HepG2 (cell line): ENCODE measurements around the gene CSKMT. TPM values are rescaled to one million over a fixed set of nuclear protein-coding genes. Genes with fewer than 3 reads are reported as not detected.
A peak's percentile ranks its signal among the peaks of the same experiment; 100 is the strongest.

ENCODE experiments used
- ATF7-NPFF ChIP-seq: sonication (generic); formaldehyde crosslinking; IDR thresholded peaks from 2 replicates; pipeline ENCODE4 v1.8.1; 2023; ENCODE audit warnings: mild to moderate bottlenecking, low read depth, missing genetic modification reagents, moderate library complexity
- BRF2 ChIP-seq: sonication (generic); formaldehyde crosslinking; IDR thresholded peaks from 2 replicates; pipeline ENCODE4 v1.8.1; 2022; ENCODE audit warnings: mild to moderate bottlenecking, missing genetic modification reagents
- CBX5 ChIP-seq: sonication (generic); formaldehyde crosslinking; IDR thresholded peaks from 2 replicates; pipeline ENCODE4 v1.4.0; 2020; ENCODE audit warnings: missing genetic modification reagents, borderline replicate concordance
- FOXK1 ChIP-seq: sonication (generic); formaldehyde crosslinking; IDR thresholded peaks from 2 replicates; pipeline ENCODE4 v1.4.0; 2020; ENCODE audit warnings: low read depth, missing genetic modification reagents, borderline replicate concordance
- FOXP1 ChIP-seq, 2 experiments: fragments of 450-650 bp in 1 of 2; IDR thresholded peaks; 2 replicates each; pipeline ENCODE4 v1.6.1; 2017 to 2018; ENCODE audit warnings: antibody characterized with exemption in 1 of 2
- JARID2 ChIP-seq: sonication (generic); formaldehyde crosslinking; IDR thresholded peaks from 2 replicates; pipeline ENCODE4 v1.8.1; 2023; ENCODE audit warnings: missing genetic modification reagents, inconsistent platforms; ENCODE audit not compliant: insufficient replicate concordance
- KMT2A ChIP-seq: sonication (generic); formaldehyde crosslinking; IDR thresholded peaks from 2 replicates; pipeline ENCODE4 v1.4.0; 2020; ENCODE audit warnings: missing genetic modification reagents
- PAX8 ChIP-seq: sonication (generic); formaldehyde crosslinking; IDR thresholded peaks from 2 replicates; pipeline ENCODE4 v1.8.0; 2022; ENCODE audit warnings: mild to moderate bottlenecking, missing genetic modification reagents, borderline replicate concordance
- PREB ChIP-seq: sonication (generic); formaldehyde crosslinking; IDR thresholded peaks from 2 replicates; pipeline ENCODE4 v1.4.0; 2020; ENCODE audit warnings: missing genetic modification reagents
- PRPF4 ChIP-seq: fragments of 200-400 bp; formaldehyde crosslinking; IDR thresholded peaks from 2 replicates; pipeline ENCODE4 v1.6.1; 2016; ENCODE audit warnings: low read length, low read depth; ENCODE audit not compliant: poor library complexity, severe bottlenecking
- RCOR2 ChIP-seq: IDR thresholded peaks from 2 replicates; pipeline ENCODE4 v1.6.1; 2016; ENCODE audit warnings: missing biosample characterization, missing genetic modification reagents
- SAFB2 ChIP-seq: sonication (generic); formaldehyde crosslinking; IDR thresholded peaks from 2 replicates; pipeline ENCODE4 v1.5.1; 2020; ENCODE audit warnings: missing genetic modification reagents, low read depth, mild to moderate bottlenecking, borderline replicate concordance
- SRSF1 ChIP-seq: fragments of 200-400 bp; formaldehyde crosslinking; optimal IDR thresholded peaks from 2 replicates; pipeline ENCODE3; 2017; ENCODE audit warnings: mild to moderate bottlenecking, low read depth, low read length, moderate library complexity
- THYN1 ChIP-seq: sonication (generic); formaldehyde crosslinking; IDR thresholded peaks from 2 replicates; pipeline ENCODE4 v1.8.1; 2023; ENCODE audit warnings: low read depth, mild to moderate bottlenecking, moderate library complexity, missing genetic modification reagents, borderline replicate concordance
- ZBTB21 ChIP-seq: sonication (generic); formaldehyde crosslinking; IDR thresholded peaks from 2 replicates; pipeline ENCODE4 v1.4.0; 2020; ENCODE audit warnings: missing genetic modification reagents
- ZBTB33 ChIP-seq: sonication (generic); formaldehyde crosslinking; IDR thresholded peaks from 2 replicates; pipeline ENCODE4 v1.4.0; 2020; ENCODE audit warnings: missing genetic modification reagents
- ZFP1 ChIP-seq: IDR thresholded peaks from 2 replicates; pipeline ENCODE4 v1.6.1; 2016
- ZFY ChIP-seq: sonication (generic); formaldehyde crosslinking; IDR thresholded peaks from 2 replicates; pipeline ENCODE4 v1.4.0; 2020; ENCODE audit warnings: missing genetic modification reagents
- ZNF10 ChIP-seq: sonication (generic); formaldehyde crosslinking; IDR thresholded peaks from 2 replicates; pipeline ENCODE4 v1.4.0; 2020; ENCODE audit warnings: mild to moderate bottlenecking, low read depth, missing genetic modification reagents, borderline replicate concordance
- ZNF30 ChIP-seq: sonication (generic); formaldehyde crosslinking; IDR thresholded peaks from 2 replicates; pipeline ENCODE4 v1.5.0; 2020; ENCODE audit warnings: mild to moderate bottlenecking, missing genetic modification reagents
- ZNF350 ChIP-seq: sonication (generic); formaldehyde crosslinking; IDR thresholded peaks from 2 replicates; pipeline ENCODE4 v1.4.0; 2020; ENCODE audit warnings: mild to moderate bottlenecking, low read depth, missing genetic modification reagents, borderline replicate concordance
- ZNF383 ChIP-seq: sonication (generic); formaldehyde crosslinking; IDR thresholded peaks from 2 replicates; pipeline ENCODE4 v1.4.0; 2020; ENCODE audit warnings: missing genetic modification reagents, mild to moderate bottlenecking, borderline replicate concordance
- ZNF782 ChIP-seq: sonication (generic); formaldehyde crosslinking; IDR thresholded peaks from 2 replicates; pipeline ENCODE4 v1.4.0; 2020; ENCODE audit warnings: missing genetic modification reagents, mild to moderate bottlenecking, borderline replicate concordance
- polyA plus RNA-seq, 8 experiments: library from polyadenylated mRNA; depleted of rRNA in 3 of 8; stranded (reverse) in 7 of 8; unstranded in 1 of 8; fragments of >200 nt; fragmentation: Illumina TruSeq in 4 of 8; extraction: Trizol in 4 of 8; gene quantifications; 2 replicates each; pipeline versions ENCODE4 v1.2.1 to v1.2.3, GENCODE V29; 2011 to 2016; ENCODE audit warnings: low read depth in 4 of 8, missing spikeins in 1 of 8, mixed read lengths in 1 of 8; ENCODE audit not compliant: insufficient read depth in 1 of 8
- total RNA-seq, 5 experiments: library from RNA; depleted of rRNA; stranded (reverse); fragments of >200 nt; fragmentation: Illumina TruSeq; extraction: Trizol; gene quantifications; 2 replicates each; pipeline ENCODE4 v1.2.3, GENCODE V29; 2016; ENCODE audit warnings: low read depth in 1 of 5
- TF ChIP-seq, protein P1 (sequence below): sonication (generic); formaldehyde crosslinking; IDR thresholded peaks from 2 replicates; pipeline ENCODE4 v1.4.0; 2020; ENCODE audit warnings: missing genetic modification reagents
- TF ChIP-seq, protein P2 (sequence below): sonication (generic); formaldehyde crosslinking; IDR thresholded peaks from 2 replicates; pipeline ENCODE4 v1.4.0; 2020; ENCODE audit warnings: mild to moderate bottlenecking, missing genetic modification reagents

The CSKMT gene
- total and polyA plus RNA-seq, 2 of the 13 experiments (the other 11 are each of a cell fraction or from before 2014, with no cell fraction given), result 7.6 to 31.8 TPM

- TF ChIP-seq PREB (no peak), ATF7-NPFF (CRISPR knock-in tag) (peak; percentile 75), CBX5 (peak; percentile 36; the same call in 1 of the 2 replicates), FOXK1 (CRISPR knock-in tag) (peak; percentile 68; the same call in 1 of the 2 replicates), KMT2A (CRISPR knock-in tag) (no peak), ZFY (CRISPR knock-in tag) (peak; percentile 94), ZNF350 (CRISPR knock-in tag) (peak; percentile 88), ZNF10 (no peak), ZFP1 (CRISPR knock-in tag) (no peak; the same call in 1 of the 2 replicates), RCOR2 (CRISPR knock-in tag) (no peak), SAFB2 (CRISPR knock-in tag) (peak; percentile 91), BRF2 (CRISPR knock-in tag) (peak; percentile 64; the same call in 1 of the 2 replicates), JARID2 (CRISPR knock-in tag) (peak; percentile 56), ZNF30 (CRISPR knock-in tag) (no peak), PAX8 (CRISPR knock-in tag) (0 out of 2 replicates have a peak, but pooled peaks have one; percentile 49), ZBTB33 (no peak), ZNF782 (CRISPR knock-in tag) (peak; percentile 69; the same call in 1 of the 2 replicates), PRPF4 (no peak), SRSF1 (peak; percentile 98), THYN1 (CRISPR knock-in tag) (no peak), FOXP1 (IDR thresholded peaks at IDR 0.05) (no peak), FOXP1 (CRISPR knock-in tag; IDR thresholded peaks at IDR 0.05) (no peak), ZBTB21 (CRISPR knock-in tag) (no peak), ZNF383 (CRISPR knock-in tag) (no peak)
- TF ChIP-seq, protein P1, sequence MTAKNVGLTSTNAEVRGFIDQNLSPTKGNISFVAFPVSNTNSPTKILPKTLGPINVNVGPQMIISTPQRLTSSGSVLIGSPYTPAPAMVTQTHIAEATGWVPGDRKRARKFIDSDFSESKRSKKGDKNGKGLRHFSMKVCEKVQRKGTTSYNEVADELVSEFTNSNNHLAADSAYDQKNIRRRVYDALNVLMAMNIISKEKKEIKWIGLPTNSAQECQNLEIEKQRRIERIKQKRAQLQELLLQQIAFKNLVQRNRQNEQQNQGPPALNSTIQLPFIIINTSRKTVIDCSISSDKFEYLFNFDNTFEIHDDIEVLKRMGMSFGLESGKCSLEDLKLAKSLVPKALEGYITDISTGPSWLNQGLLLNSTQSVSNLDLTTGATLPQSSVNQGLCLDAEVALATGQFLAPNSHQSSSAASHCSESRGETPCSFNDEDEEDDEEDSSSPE (CRISPR knock-in tag), result peak; percentile 40; the same call in 1 of the 2 replicates
- TF ChIP-seq, protein P2, sequence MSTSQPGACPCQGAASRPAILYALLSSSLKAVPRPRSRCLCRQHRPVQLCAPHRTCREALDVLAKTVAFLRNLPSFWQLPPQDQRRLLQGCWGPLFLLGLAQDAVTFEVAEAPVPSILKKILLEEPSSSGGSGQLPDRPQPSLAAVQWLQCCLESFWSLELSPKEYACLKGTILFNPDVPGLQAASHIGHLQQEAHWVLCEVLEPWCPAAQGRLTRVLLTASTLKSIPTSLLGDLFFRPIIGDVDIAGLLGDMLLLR (CRISPR knock-in tag), result no peak
These were observed at the start of gene CSKMT, which contains the start of gene C11orf98 (continued) for GRCh38 chr11:62665075-62665598.
